ENCODE results near the gene SYN1. TPM values are rescaled to one million over a fixed set of nuclear protein-coding genes. Genes with fewer than 3 reads are reported as not detected.

The SYN1 gene
- total RNA-seq, 1 donor from 2014 or later, result not detected

DNA sequence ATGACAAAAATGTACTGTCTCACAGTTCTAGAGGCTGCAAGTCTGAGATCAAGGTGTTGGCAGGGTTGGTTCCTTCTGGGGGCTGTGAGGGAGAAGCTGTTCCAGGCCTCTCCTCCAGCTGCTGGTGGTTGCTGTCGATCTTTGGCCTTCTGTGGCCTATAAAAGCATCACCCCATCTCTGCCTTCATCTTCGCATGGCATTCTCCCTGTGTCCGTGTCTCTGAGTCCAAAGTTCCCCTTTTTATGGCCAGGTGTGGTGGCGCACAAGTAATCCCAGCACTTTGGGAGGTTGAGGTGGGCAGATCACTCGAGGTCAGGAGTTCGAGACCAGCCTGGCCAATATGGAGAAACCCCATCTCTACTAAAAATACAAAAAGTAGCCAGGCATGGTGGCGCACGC, 90.1 kb downstream of the SYN1 start:
- POLR2A ChIA-PET, result no interaction called here
- Mint-ChIP-seq H3K27me3 (no peaks in the 10 kb centered on the region), H3K27ac (no peak overlapping the region), H3K36me3 (ENCODE audit: low read depth) (no peaks in the 10 kb centered on the region), H3K4me3 (no peak overlapping the region), H3K9me3 (no peaks in the 10 kb centered on the region), H3K4me1 (peaks cover 3% of the 10 kb centered on the region)
- TF ChIP-seq, protein P1, sequence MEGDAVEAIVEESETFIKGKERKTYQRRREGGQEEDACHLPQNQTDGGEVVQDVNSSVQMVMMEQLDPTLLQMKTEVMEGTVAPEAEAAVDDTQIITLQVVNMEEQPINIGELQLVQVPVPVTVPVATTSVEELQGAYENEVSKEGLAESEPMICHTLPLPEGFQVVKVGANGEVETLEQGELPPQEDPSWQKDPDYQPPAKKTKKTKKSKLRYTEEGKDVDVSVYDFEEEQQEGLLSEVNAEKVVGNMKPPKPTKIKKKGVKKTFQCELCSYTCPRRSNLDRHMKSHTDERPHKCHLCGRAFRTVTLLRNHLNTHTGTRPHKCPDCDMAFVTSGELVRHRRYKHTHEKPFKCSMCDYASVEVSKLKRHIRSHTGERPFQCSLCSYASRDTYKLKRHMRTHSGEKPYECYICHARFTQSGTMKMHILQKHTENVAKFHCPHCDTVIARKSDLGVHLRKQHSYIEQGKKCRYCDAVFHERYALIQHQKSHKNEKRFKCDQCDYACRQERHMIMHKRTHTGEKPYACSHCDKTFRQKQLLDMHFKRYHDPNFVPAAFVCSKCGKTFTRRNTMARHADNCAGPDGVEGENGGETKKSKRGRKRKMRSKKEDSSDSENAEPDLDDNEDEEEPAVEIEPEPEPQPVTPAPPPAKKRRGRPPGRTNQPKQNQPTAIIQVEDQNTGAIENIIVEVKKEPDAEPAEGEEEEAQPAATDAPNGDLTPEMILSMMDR (IDR thresholded peaks at IDR 0.05), result no peak
- CTCF ChIA-PET, result no interaction called here
- DNase-seq, result no peak
- no peak for ATAC-seq (ENCODE audit: low read depth)
- intact Hi-C loops (cut with micrococcal nuclease), result no loop called here

DNA sequence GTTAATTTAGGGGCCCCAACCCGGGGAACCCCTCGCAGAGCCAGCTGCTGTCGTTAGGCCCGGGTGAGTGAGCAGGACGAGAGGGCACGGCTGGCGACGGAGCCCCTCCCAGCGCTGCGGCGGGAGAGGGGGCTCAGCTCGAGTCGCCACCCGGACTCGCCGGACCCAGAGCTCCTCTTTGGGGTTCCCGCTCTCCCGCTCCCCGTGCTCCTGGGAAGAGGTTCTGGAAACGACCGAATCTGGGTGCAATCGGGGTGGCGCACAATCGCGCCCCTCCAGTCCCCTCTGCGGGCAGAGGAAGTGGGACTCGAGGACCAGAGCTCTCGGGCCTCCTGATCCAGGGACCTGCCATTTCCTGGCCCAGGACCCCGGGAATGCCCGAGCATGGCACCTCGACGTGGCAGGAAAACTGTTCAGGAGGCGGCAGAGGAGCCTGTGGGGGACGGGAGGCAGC, 95.9 kb downstream of the SYN1 start:
- Mint-ChIP-seq H3K36me3 (ENCODE audit: low read depth) (no peaks in the 10 kb centered on the region), H3K4me1 (peaks cover 2% of the 10 kb centered on the region), H3K27ac (no peak overlapping the region), H3K27me3 (no peaks in the 10 kb centered on the region), H3K4me3 (peak overlapping the region; percentile 73), H3K9me3 (no peaks in the 10 kb centered on the region)
- intact Hi-C loops (cut with micrococcal nuclease), result loop anchor here (1.0 to 5.0 kb wide), 7 partner anchors 26 to 766 kb away; partner anchors contain the start of genes SLC9A7, UBA1, USP11 and ZNF41
- TF ChIP-seq, protein P1 (IDR thresholded peaks at IDR 0.05), result no peak
- ChIA-PET POLR2A (interaction anchor here (0.6 to 1.7 kb wide), 13 partner anchors 9 to 544 kb away, joined by 3 to 10 read pairs (median 4); partner anchors contain the start of genes UBA1 and USP11), CTCF (interaction anchor here (0.6 to 3.5 kb wide), 14 partner anchors 9 to 620 kb away, joined by 3 to 28 read pairs (median 5); partner anchors contain the start of gene CDK16)
- DNase-seq, result no peak
- ATAC-seq (ENCODE audit: low read depth), result peak; percentile 32

DNA sequence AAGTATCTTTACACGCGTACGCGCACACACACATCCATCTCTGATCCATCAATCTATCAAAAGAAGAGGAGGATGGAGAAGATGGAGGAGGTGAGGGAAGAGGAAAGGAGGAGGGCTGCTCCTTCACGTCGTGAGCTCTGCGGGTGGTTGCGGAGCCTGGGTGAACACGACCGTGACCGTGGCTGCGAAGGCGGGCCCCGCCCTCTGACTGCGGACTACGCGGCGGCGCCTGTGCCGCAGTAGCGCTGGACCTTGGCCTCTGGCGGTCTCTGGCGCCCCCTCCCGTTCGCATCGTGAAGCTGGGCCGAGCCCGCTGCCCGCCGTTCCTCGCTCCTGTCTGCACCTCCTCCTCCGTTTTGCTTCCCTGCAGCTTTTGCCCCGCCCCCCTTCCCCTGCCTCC, 96.4 kb downstream of the SYN1 start:
- ChIA-PET POLR2A (interaction anchor here (0.6 to 1.7 kb wide), 13 partner anchors 9 to 544 kb away, joined by 3 to 10 read pairs (median 4); partner anchors contain the start of genes UBA1 and USP11), CTCF (interaction anchor here (0.6 to 3.5 kb wide), 16 partner anchors 9 to 620 kb away, joined by 3 to 28 read pairs (median 4); partner anchors contain the start of gene CDK16)
- Mint-ChIP-seq H3K4me3 (peak overlapping the region; percentile 73), H3K36me3 (ENCODE audit: low read depth) (no peaks in the 10 kb centered on the region), H3K9me3 (no peaks in the 10 kb centered on the region), H3K27ac (peak overlapping the region; percentile 46), H3K4me1 (peaks cover 3% of the 10 kb centered on the region), H3K27me3 (no peaks in the 10 kb centered on the region)
- peak; percentile 99 for ATAC-seq (ENCODE audit: low read depth)
- TF ChIP-seq, protein P1 (IDR thresholded peaks at IDR 0.05), result no peak
- peak; percentile 78 for DNase-seq
- intact Hi-C loops (cut with micrococcal nuclease), result loop anchor here (1.0 to 5.0 kb wide), 7 partner anchors 26 to 766 kb away; partner anchors contain the start of genes SLC9A7, UBA1, USP11 and ZNF41

Other genes starting within 250 kb of the SYN1 start
- gene ZNF157, start 249.3 kb downstream of the SYN1 start, total RNA-seq, result 1.2 and 1.8 TPM in 2 replicates
- gene ZNF41, start 136.6 kb downstream of the SYN1 start, total RNA-seq, result 15.4 and 19.2 TPM in 2 replicates
- 97.2 and 108 TPM in 2 replicates for gene ARAF, start 58.7 kb downstream of the SYN1 start, total RNA-seq
- gene TIMP1, start 37.4 kb downstream of the SYN1 start, total RNA-seq, result 6.7 and 8.2 TPM in 2 replicates
- 0.42 and 0.91 TPM in 2 replicates for gene CFP, start 10.1 kb upstream of the SYN1 start, total RNA-seq
- gene ELK1, start 30.7 kb upstream of the SYN1 start, total RNA-seq, result 26.5 and 31.8 TPM in 2 replicates
- gene UXT, start 39.3 kb upstream of the SYN1 start, total RNA-seq, result 184 and 201 TPM in 2 replicates
- 11.0 and 15.3 TPM in 2 replicates for gene ZNF81, start 217.0 kb upstream of the SYN1 start, total RNA-seq

Measured in activated B cell treated with CpG ODN at 0.5 μM for 24 hours (primary cell).